ENCODE measurements around the gene OSBP2.

- no peak for TF ChIP-seq CTCF (IDR thresholded peaks at IDR 0.05)
- no peak for TF ChIP-seq POLR2A (IDR thresholded peaks at IDR 0.05)
- TF ChIP-seq EP300 (IDR thresholded peaks at IDR 0.05) = no peak
These were observed 192.8 kb downstream of the OSBP2 start for GRCh38 chr22:30887453-30887852.
